HG02884 (cell line): ENCODE measurements around the gene RAD1.
"Not testable (repeated sequence)": the region's sequence is repeated elsewhere in the genome, so short reads cannot be mapped to it uniquely, and the experiment has no call there.

ENCODE experiments used
- ATAC-seq: cut with Tn5 transposase; IDR thresholded peaks from one replicate; pipeline ENCODE4 v1.9.1; 2021; ENCODE audit warnings: mild to moderate bottlenecking, moderate library complexity; ENCODE audit not compliant: unreplicated experiment

Gene RAD1

GRCh38 chr5:34915139-34915855 lies at the start of gene RAD1, which contains the start of gene BRIX1:
Gene RAD1, minus strand, starts transcription at chr5:34915504. Its CDS starts 612 bp downstream, at chr5:34914892.
Gene BRIX1, plus strand, starts transcription at chr5:34915711. Its CDS starts 28 bp downstream, at chr5:34915739.
- ATAC-seq = peak; percentile 97

- ATAC-seq = peak; percentile 98
These were observed 44.0 kb upstream of the RAD1 start for GRCh38 chr5:34959323-34959722.

- ATAC-seq = peak; percentile 32
These were observed 42.8 kb upstream of the RAD1 start for GRCh38 chr5:34957857-34958690.

GRCh38 chr5:34957321-34957720 lies 42.0 kb upstream of the RAD1 start:
- no peak for ATAC-seq

GRCh38 chr5:34944460-34945047 lies 29.2 kb upstream of the RAD1 start:
- no peak for ATAC-seq

- no peak for ATAC-seq
These were observed 28.7 kb upstream of the RAD1 start for GRCh38 chr5:34944044-34944443.

- no peak for ATAC-seq
These were observed 26.6 kb upstream of the RAD1 start for GRCh38 chr5:34941936-34942335.

- no peak for ATAC-seq
These were observed 17.6 kb upstream of the RAD1 start for GRCh38 chr5:34932947-34933346.

GRCh38 chr5:34930870-34931269 lies 15.6 kb upstream of the RAD1 start:
- no peak for ATAC-seq

GRCh38 chr5:34930462-34930844 lies 15.1 kb upstream of the RAD1 start:
- no peak for ATAC-seq

GRCh38 chr5:34929720-34930461 lies 14.6 kb upstream of the RAD1 start:
- peak; percentile 73 for ATAC-seq

GRCh38 chr5:34929134-34929719 lies 13.9 kb upstream of the RAD1 start, which contains the start of gene DNAJC21:
Gene DNAJC21, plus strand, starts transcription at chr5:34929559. Its CDS starts 261 bp downstream, at chr5:34929820.
- ATAC-seq = peak; percentile 76

GRCh38 chr5:34928267-34928666 lies 13.0 kb upstream of the RAD1 start:
- ATAC-seq = no peak

- ATAC-seq = no peak
These were observed 12.5 kb upstream of the RAD1 start for GRCh38 chr5:34927785-34928184.

GRCh38 chr5:34926318-34926888 lies 11.1 kb upstream of the RAD1 start:
- ATAC-seq = no peak

- no peak for ATAC-seq
These were observed 9.1 kb upstream of the RAD1 start for GRCh38 chr5:34924462-34924765.

- ATAC-seq = peak; percentile 82
These were observed 8.6 kb upstream of the RAD1 start for GRCh38 chr5:34923694-34924461.

GRCh38 chr5:34923256-34923655 lies 8.0 kb upstream of the RAD1 start:
- ATAC-seq = not testable (repeated sequence)

GRCh38 chr5:34919077-34919476 lies 3.8 kb upstream of the RAD1 start:
- ATAC-seq = no peak

- ATAC-seq = no peak
These were observed 2.7 kb upstream of the RAD1 start for GRCh38 chr5:34918025-34918424.
